Stimulated activated CD8-positive, alpha-beta memory T cell treated with anti-CD3 and anti-CD28 coated beads, Interleukin-4, amount 100 ng/mL, for 4 hours (primary cell): ENCODE results near the gene GALNT12.

Experiments
- DNase-seq, 2 donors: peaks; one replicate each; pipeline ENCODE4 v3.0.0-alpha.2; 2020; ENCODE audit warnings: low read depth in 2 of 2, low spot score in 1 of 2

GALNT12 gene

DNA sequence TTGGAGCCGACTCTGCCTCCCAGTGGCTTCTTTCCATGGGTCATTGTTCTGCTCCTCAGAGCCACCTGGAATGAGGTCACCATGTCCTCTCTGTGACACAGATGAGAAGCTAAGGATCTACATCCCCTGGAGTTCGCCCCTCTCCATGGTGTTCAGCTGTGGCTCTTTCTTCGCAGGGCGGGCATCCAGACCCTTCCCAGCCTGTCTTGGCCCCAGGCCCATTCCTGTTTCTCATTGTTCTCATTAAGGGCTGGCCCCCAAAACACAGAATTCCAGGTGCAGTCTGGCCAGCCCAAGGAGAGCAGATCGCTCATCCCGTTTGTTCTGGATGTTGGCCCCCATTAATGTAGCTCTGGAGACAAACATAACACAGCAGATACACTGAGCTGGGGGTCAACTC is 69.8 kb downstream of the GALNT12 start:
- no peak for DNase-seq

DNA sequence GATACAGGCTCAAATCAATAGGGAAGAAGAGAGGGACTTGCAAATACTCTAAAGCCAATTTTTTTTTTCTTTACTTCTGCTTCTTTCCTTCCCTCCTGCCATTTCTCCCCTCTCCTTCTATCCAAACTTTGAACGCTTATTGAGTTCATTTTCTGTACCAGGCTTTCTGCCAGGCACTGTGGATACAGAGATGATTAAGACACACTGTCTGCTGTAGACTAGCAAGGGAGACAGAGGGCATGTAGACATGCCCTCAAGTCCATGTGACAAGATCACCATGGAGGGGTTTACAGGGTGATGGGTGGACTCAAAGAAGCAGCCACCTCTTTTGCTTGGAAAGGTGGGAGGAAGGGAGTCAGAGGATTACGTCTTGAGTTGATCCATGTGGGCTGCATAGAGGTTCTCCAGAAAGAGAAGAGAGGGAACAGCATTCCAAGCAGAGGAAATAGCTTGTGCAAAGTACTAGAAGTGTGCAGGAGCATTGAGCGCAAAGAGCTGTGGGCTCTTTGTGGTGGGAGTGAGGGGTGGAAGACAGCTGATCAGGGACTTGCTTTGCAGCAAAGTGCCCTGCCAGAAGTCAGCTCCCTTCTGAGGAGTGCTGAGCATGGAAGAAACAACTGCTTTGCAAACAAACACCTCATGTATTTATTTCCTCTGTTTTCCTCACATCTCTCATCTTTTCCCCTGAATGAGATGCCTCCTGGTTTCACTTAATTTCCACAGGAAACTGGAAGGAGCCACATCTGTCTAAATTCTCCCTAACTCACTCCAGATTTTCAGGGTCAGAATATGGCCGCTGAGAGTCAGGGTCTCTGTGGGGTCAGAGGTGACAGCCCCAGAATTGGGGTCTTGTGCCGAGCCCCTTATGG is 71.9 kb downstream of the GALNT12 start:
- DNase-seq = no peak

DNA sequence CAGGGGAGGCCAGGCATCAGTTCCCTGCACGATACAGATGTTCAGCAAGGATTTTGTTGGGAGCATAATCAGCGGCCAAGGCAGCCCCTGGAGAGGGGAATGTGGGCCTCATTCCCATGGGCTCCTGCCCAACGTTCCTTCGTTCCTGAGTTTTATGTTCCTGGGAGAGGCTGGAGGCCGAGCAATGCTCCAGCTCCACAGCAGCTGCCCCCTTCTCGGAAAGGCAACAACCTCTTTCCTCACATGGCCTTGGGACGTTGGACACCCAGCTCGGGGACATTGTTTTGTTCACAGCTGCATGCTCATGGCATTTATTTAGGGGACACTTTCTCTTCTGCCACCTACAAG is 72.5 kb downstream of the GALNT12 start:
- DNase-seq = no peak

DNA sequence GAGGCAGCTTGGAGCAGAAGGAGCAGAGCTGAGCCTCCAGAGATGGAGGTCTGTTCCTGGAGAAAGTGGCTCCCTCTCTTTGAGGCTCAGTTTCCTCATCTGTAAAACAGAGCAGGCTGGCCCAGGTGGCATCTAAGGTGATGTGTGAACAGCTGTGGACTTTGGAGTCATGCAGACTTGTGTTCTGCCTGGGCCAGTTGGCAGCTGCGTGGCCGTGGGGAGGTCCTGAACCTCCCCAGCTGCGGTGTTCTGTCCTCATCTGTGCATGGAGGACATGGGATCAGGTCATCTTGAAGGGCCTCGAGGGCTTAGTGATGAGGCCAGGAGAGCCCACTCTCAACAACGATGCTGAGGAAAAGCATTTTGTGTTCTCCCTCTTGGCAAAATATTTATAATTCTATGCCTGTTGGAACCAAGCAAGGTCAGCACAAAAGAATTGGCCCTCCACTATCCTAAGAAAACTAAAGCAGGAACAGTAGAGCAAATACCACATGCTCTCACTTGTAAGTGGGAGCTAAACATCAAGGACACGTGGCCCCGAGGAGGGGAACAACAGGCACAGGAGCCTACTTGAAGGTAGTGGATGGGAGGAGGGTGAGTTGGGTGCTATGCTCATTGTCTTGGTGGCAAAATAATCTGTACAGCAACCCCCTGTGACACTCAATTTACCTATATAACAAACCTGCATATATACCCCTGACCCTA is 73.0 kb downstream of the GALNT12 start:
- DNase-seq = no peak

DNA sequence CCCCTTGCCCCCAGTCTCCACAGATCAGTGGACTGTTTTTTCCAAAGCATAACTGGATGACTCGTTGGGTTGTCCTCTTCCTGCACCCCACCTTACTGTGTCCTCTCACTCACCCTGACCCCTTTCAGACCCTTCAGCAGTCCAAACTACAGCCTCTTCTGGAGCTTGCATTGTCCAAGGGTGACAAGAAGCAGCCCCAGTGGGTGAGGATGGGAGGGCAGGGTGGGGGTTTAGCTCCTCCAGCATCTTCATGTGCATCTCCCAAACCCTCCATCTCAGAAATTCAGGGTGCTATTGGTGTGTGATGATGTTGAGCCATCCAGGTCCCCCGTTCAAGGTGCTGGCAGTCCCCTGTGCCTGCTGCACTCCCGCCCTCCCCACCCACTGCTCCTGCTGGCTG is 73.9 kb downstream of the GALNT12 start:
- DNase-seq = no peak

DNA sequence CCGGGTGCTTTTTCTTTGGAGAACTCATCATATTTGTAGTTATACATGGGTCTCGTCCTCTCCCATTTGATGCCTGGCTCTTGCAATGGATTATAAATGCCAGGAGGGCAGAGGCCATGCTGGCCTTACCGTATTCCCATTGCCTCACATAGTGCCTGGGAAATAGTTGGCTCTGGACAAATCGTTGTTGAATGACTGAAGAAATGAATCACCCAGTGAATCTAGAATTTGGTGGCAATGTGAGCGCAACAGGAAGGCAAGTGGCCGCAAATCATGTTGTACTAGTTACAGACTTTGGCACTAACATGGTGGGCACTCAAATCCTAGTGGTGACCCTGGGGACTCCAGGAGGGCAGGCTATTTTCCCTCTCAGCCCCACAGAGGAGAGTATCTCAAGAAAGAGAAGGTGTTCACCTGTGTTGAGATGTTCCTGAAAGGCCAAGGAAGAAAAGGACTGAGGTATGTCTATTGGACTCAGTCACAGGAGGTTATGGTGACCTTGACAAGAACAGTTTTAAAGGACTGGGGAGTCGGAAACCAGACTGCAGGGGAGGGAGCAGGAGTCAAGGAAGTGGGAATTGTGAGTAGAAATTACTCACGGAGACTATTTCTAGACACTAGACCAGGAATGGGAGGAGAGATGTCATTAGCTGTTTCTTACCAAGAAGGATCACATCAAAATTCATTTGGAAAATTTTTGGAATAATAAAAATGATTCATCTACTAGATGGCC is 74.5 kb downstream of the GALNT12 start:
- no peak for DNase-seq

DNA sequence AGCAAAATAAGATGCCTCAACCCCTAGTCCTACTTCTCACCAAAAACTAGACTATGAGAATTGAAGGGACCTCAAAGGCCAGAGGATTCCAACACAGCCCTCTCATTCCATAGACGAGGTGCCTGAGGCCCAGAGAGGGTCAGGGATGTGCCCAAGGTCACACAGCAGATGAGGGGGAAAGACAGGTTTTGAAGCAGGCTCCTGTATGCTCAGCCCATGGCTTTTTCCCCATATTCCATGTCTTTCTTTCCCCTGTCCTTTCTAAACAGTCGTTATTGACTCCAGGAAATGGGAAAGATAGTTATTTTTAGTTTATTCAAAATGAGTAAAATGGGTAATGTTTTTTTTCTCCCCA is 75.1 kb downstream of the GALNT12 start:
- no peak for DNase-seq

DNA sequence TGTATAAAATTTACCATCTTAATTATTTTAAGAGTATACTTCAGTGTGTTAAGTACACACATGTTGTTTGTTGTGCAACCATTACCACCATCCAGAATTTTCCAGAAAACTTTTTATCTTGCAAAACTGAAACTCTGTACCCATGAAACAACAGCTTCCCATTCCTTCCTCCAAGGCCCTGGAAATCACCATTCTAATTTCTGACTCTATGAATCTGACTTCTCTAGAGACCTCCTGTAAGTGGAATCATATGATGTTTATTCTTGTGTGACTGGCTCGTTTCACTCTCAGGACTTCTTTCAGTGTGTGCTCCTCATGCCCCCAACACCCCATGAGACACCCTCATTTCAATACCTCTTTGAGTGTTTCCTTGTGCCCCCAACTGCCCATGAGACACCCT is 75.8 kb downstream of the GALNT12 start:
- DNase-seq = no peak

DNA sequence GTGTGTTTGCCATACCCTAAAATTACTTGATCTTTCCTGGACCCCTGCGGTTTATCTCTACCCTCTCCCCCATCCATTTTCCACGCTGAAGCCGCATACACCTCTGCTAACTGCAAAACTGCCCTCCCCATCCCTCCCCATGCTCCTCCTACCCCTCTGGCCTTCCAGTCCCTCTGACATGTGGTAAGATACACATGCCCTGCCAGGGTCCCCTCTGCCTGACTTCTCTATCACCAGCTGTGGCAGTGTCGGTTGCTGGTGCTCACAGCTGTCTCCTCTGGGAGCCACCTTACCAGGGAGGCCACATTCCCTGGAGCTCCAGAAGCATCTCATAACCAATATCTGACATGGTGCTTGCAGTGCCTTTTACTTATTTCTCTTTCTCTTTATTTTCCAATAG is 77.4 kb downstream of the GALNT12 start:
- no peak for DNase-seq

DNA sequence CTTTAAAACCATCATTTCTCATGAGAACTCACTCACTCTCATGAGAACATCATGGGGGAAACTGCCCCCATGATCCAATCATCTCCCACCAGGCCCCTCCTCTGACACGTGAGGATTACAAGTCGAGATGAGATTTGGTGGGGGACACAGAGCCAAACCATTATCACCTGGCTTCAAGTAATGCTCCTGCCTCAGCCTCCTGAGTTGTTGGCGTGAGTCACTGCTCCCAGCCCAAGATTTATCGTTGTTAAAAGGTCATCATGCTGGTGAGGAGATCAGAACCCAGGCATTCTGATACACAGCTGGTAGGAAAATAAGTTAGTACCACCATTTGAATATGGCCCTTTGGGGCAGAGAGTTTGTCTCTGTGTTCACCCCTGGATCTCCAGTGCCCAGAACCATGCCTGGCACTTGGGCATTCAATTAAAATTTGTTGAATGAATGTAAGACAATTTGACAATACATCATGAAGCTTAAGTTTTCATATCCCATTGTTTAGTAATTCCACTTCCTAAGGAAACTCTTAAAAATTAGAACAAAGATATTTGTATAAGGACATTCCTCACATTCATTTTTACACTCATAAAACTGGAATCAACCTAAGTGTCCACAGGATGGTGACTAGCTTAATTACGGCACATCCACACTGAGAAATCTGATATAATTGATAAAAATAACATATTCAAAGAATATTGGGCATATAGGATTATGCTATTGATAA is 78.3 kb downstream of the GALNT12 start:
- no peak for DNase-seq

DNA sequence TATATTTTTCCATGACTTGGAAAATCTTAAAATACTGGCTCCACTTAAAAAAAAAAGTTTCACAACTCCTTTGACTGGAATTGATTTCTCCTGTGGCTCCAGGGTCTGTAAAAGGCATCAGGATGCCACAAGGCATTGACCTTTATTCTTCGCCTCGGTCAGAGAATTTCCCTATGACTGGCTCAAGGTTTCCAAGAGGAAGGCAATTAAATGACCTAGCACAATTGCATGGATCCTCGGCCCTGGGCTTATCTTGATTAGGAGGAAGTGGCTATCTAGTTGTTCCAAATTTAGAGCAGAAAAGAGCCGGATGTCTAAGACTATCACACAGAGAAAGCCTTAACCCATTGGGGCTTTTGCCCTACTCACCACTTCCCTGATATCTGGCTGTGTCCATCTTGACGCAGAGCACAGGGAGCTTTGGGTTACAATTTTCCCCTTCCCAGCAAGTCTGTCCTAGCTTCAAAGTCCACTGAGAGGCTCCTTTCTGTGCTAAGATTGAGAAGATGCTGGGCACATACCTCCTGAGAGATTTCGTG is 79.3 kb downstream of the GALNT12 start:
- DNase-seq = no peak

DNA sequence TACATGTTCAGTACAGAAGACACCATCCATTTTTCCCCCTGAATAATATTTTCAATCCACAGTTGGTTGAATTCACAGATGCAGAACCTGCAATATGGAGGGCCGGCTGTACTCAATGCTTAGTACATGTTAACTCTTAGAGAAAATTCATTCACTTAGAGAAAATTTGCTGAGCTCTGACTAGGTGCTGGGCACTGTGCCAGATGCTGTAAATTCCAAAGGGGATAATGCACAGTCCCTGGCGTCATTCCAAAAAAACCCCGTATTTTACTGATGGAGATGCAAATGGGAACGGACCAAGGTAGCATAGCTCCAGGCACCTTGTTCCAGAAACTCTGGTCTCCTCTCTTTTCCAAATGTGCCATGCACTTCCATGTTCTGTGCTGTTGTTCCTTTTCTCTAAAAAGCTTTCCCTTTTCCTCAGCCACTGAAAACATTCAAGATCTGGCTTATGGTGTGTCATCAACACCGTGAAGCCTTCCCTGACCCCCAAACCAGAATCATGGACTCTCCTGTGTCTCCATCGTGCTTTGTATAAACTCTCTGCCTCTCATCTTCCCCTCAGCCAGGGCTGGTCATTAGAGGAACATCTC is 80.5 kb downstream of the GALNT12 start:
- DNase-seq = no peak

DNA sequence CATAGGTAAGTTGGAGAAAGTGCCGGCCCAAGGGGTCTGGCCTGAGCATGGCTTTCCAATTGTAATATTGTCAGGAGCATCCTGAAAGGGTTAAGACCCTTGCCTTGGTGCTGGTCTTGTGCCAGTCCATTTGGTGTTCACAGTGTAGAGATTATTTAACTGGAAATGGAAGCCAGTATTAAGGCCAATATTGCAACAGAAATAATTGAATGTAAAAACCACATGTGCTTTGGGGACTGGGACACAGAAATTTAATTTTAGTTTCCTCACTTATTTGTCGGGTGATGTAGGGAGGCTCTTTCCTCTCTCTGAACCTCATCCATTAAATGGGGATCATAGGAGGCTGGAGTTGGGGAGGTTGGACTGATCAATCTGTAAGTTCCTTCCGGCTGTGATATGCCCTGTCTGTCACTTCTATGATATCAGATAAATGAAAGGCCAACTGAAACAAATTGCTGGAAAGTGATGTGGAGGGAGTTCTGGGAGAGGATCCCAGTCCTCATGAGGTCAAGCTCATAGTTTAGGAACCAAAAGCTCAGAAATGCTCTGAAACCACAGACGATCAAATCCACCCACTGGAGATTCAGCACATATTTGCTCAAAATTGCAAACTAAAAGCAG is 81.4 kb downstream of the GALNT12 start:
- DNase-seq = no peak

DNA sequence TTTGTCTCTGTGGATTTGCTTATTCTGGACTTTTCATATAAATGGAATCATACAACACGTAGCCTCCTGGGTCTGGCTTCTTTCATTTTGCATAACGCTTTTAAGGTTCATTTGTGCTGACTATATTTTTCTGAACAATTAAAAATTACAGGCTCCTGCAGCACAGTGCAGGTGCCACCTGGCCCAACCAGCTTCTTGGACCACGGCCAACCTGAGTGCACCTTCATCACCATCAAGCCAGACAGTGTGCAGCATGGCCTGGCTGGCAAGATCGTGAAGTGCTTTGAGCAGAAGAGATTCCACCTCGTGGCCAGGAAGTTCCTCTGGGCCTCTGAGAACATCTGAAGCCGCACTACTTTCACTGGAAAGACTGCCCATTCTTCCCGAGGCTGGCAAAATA is 82.8 kb downstream of the GALNT12 start:
- DNase-seq = no peak

DNA sequence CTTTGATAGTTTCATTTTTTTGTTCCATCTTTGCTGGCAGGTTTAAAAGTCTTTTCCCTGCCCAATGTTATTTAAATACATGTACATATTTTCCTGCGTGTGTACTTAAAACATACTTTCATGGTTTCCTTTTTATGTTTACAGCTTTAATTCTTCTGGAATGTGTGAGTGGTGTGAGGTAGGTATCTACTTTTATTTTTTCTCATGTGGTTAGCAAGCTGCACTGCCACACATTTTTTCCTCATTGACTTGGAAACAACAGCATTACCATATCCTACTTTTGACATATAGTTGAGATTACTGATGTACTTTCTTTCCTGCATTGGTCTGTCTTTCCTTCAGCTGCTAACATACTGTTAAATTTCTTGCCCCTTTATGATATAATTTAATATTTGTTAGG is 84.8 kb downstream of the GALNT12 start:
- no peak for DNase-seq

DNA sequence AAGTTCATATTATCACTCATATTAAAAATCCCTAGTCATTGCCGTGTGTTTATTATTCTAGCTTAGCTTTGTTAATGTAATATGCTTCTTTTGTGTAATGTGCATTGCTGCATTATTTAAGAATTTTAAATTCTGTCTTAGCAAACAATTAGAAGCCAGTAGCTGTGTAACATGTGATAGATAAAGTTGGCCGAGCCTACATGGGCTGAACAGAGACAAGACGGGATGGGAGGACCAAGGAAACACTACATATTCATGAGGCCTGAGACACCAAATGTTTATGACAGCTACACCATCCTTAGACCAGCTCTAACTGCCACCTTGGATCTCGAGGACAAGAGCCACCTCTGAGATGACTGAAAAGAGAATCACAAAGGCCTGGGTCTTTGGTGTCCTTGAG is 85.2 kb downstream of the GALNT12 start:
- no peak for DNase-seq

DNA sequence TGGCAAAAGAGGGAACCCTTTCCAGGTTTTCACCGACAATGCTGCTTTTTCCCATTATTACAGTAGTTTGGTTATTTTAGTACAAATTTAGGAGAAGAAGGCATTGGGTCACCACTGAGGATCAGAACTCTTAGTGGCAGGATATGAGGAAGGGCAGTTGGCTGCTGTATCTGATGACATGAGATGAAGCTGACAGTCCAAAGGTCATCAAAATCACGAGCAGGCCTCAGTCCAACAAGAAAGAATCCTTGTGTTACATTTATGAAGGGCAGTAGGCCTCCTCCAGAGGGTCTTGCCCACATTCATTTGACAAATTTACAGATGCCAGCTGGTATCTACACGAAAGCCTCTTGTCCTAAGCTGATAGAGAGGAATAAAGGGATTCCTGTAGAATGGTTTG is 86.7 kb downstream of the GALNT12 start:
- no peak for DNase-seq

DNA sequence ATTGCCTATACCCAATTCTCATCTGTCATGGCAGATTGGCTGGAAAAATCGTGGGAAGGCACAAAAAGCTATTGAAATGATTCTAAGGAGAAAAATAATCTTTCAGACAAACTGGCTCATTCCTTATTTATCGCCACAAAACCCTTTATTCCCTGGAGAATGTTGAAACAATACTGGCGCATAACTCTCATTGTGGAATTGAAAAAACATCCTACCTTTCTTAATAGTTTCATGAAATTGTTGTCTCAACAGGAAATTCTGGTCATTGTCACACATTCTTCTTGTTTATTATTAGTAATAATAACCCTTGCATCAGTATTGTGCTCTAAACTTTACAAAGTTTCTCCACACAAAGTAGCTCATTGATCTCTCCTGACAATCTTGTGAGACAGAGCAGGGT is 87.3 kb downstream of the GALNT12 start:
- no peak for DNase-seq

DNA sequence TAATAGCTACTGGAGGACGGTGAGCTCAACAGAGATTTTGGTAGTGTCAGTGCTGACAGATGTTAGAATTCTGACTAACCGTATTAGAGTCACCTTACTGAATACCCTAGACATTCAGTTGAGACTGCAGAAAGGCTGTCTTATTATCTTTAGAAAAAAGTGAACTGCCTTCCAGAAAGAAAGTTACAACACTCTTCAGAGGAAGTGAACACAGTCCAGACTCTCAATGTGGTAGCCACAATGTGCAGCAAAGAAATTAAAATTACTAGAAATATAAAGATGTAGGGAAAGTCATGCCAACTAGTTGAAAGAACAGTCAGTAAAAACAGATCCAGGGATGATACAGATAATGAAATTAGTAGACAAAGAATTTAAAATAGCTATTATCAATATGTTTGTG is 89.2 kb downstream of the GALNT12 start:
- DNase-seq = no peak

DNA sequence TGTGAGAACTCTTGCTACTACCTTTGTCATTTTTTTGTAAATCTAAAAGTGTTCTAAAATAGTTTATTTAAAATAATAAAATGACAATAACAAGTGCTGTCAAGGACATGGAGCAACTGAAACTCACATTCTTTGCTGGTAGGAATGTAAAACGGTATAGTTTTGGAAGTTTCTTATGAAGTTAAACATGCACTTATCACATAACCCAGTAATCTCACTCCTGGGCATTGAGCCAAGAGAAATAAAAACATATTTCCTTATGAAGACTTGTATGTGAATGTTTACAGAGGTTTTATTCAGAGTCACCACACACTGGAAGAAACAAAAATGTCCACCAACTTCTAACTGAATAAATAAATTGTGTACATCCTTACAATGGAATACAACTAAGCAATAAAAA is 90.3 kb downstream of the GALNT12 start:
- no peak for DNase-seq
